Ammon's horn (tissue), 1 donor: ENCODE data around the gene SS18L1.

Experiments used
- DNase-seq: peaks from one replicate; pipeline ENCODE4 v3.0.0-alpha.2; 2016; ENCODE audit warnings: low spot score

The SS18L1 gene

GRCh38 chr20:62119591-62120364 lies 23.8 kb upstream of the SS18L1 start:
- no peak for DNase-seq

GRCh38 chr20:62120365-62120762 lies 23.2 kb upstream of the SS18L1 start:
- DNase-seq, result no peak

GRCh38 chr20:62120990-62121775 lies 22.4 kb upstream of the SS18L1 start:
- DNase-seq, result no peak

DNA sequence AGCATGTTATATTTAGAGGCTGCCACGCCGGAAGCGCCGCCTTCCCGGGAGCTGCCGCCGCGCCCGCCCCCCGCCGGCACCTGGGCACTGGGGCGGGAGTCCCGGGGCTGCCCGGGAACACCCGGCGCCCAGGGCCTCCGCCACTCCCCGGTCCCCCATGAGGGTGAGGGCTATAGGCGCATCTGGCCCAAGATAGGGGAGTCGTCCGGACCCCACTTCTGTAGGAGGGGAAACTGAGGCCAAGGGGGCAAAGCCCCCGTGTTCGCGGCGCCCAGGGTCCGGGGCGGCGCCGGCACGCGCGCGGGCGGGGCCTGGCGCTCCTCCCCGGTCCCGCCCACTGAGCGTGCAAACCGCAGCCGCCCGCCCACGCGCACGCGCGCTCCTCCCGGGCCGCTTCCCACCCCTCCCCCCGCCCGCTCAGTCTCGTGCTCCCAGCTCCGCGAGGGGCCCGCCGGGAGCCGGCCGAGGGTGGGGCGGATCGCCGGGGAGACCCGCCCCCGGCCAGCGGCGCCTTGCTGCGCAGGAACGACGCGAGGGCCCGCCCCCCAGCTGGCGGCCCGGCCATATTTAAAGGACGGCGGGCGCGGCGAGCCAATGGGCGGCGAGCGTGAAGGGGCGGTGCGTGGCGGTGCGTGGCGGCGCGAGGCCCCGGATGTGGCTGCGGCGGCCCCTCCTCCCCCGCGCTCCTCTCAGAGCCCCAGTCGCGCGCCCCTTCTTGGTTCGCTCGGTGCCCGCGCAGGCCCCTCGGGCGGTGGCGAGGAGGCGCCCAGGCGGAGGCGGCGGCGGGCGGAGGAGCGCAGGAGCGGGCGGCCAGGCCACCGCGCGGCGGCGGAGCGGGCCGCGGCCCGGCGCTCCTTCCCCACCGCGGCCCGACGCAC lies 21.6 kb upstream of the SS18L1 start, which contains the start of gene LSM14B:
Gene LSM14B (plus strand): TSS at position 700 of the 878 bp plus-strand sequence. CDS start 192 bp downstream, outside the sequence.
- peak; percentile 96 for DNase-seq

GRCh38 chr20:62122654-62123449 lies 20.7 kb upstream of the SS18L1 start:
- DNase-seq, result no peak

GRCh38 chr20:62123450-62124118 lies 20.0 kb upstream of the SS18L1 start:
- DNase-seq, result no peak

GRCh38 chr20:62126141-62126540 lies 17.4 kb upstream of the SS18L1 start:
- DNase-seq, result no peak

GRCh38 chr20:62127799-62128198 lies 15.8 kb upstream of the SS18L1 start:
- no peak for DNase-seq

DNA sequence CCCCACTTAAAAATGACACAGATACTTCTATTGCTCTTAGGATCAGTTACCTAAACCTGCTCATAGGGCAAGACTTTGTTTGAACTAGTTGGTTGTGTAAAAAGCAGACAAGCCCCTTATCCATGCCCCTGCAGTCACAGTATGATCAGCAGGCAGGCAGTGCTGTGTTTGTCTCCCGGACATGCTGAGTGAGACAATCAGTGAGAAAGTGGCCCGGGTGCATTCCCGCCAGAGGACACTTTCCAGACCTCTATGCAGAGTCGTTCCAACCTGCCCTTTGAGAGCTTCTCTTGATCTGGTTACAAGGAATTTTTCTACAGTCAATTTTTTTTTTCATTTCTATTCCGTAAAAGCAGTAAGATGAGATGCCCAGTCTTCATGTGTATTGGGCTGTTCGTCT lies 15.1 kb upstream of the SS18L1 start:
- no peak for DNase-seq

- DNase-seq, result no peak
Observed at GRCh38 chr20:62129731-62130531, 13.6 kb upstream of the SS18L1 start.

GRCh38 chr20:62131560-62132320 lies 11.8 kb upstream of the SS18L1 start:
- DNase-seq, result no peak

- no peak for DNase-seq
Observed at GRCh38 chr20:62132421-62132820, 11.1 kb upstream of the SS18L1 start.

- no peak for DNase-seq
Observed at GRCh38 chr20:62133051-62133845, 10.3 kb upstream of the SS18L1 start.

- DNase-seq, result no peak
Observed at GRCh38 chr20:62133864-62134263, 9.7 kb upstream of the SS18L1 start.

- DNase-seq, result no peak
Observed at GRCh38 chr20:62134735-62135231, 8.8 kb upstream of the SS18L1 start.

DNA sequence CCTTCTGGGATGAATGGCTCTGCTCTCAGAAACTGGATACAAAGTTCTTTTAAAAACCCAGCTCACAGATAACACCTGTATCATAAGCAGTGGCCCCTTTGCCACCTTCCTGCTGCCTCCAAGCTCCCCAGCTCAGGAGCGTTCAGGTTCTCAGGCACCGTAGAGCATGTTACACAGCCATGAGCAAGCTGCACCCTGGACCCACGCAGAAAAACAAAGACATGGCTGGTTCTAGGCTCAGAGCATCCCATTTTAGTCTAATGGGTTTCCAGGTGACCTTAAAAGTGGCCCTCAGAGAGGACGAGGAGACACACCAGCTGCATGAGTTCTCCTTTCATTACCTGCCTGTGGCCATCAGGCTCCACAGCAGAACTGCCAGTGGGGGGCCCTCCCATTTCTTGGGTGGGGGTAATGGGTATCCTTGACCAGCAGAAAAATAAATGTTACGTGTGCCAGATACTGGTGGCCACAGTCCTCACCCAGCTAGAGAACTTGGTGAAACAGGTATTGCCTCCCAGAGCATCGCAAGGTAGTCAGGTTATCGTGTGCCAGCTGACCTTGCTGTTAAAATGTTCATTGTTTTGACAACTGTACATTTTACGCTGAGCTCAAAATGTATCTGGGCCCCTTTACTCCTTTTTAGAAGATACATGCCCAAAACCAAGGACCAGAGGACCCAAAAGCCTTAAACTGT lies 7.8 kb upstream of the SS18L1 start:
- no peak for DNase-seq

GRCh38 chr20:62136283-62137091 lies 7.1 kb upstream of the SS18L1 start:
- peak; percentile 73 for DNase-seq
